HCT116 (cell line): Measurements from ENCODE around the gene FCMR. TPM values are rescaled to one million over a fixed set of nuclear protein-coding genes. Genes with fewer than 3 reads are reported as not detected.

Experiments used
- ATAC-seq: fragments of 200-7000 bp; cut with Tn5 transposase; 2 replicates; pipeline ENCODE4 v1.9.1; 2020; ENCODE audit warnings: mild to moderate bottlenecking, moderate library complexity
- BruUV-seq: library from RNA; stranded (reverse); fragments of 400-500 nt; replicated peaks from 2 replicates; lab custom pipeline; 2021; lab: Mats Ljungman, UMichigan
- CTCF ChIA-PET: fragments of 300-600 bp; sonication (Branson Sonifier 250); formaldehyde crosslinking; loops from one replicate; lab custom pipeline; 2021; ENCODE audit warnings: antibody characterized with exemption; lab: Charles Lee
- POLR2A ChIA-PET: fragments of 300-600, 350-600 bp; sonication (Branson Sonifier 250); formaldehyde crosslinking; loops from one replicate; lab custom pipeline; 2021; ENCODE audit warnings: antibody characterized with exemption; lab: Charles Lee
- RAD21 ChIA-PET, 2 experiments: fragments of 300-600 bp; sonication (Branson Sonifier 250); formaldehyde crosslinking; loops; one replicate each; lab custom pipeline; 2023; ENCODE audit warnings: low total read pairs in 2 of 2; ENCODE audit not compliant: uncharacterized antibody in 2 of 2, unreplicated experiment in 2 of 2, low non-redundant PET in 1 of 2; lab: Charles Lee
- DNase-seq: peaks from one replicate; pipeline ENCODE4 v3.0.0-alpha.2; 2010; ENCODE audit warnings: low read depth, low spot score
- H2AFZ ChIP-seq: fragments of 200-600 bp; shearing (Covaris generic), sonication (generic); 2 replicates; pipeline ENCODE4 v1.6.1; 2017; ENCODE audit warnings: low read depth, mixed run types, mixed read lengths, antibody characterized with exemption, low read length; ENCODE audit not compliant: poor library complexity, severe bottlenecking
- H3K27ac ChIP-seq: 2 replicates; pipeline ENCODE4 v1.5.1; 2012; ENCODE audit warnings: low read depth, low read length
- H3K27me3 ChIP-seq: fragments of 200-600 bp; sonication (generic); 2 replicates; pipeline ENCODE4 v1.6.1; 2016; ENCODE audit warnings: mixed run types, low read length, mixed read lengths; ENCODE audit not compliant: insufficient read depth
- H3K36me3 ChIP-seq, 2 experiments: fragments of 200-500 bp in 1 of 2; fragments of 200-600 bp in 1 of 2; sonication (Bioruptor generic) in 1 of 2; sonication (generic) in 1 of 2; 2 replicates each; pipeline versions ENCODE4 v1.5.1 to v1.6.1; 2014 to 2016; ENCODE audit warnings: low read length in 2 of 2, inconsistent platforms in 1 of 2, mixed read lengths in 1 of 2, mixed run types in 1 of 2; ENCODE audit not compliant: insufficient read depth in 2 of 2, control insufficient read depth in 1 of 2
- H3K4me1 ChIP-seq, 2 experiments: fragments of 200-600 bp in 1 of 2; sonication (generic) in 1 of 2; 2 replicates each; pipeline versions ENCODE4 v1.5.1 to v1.6.1; 2012 to 2017; ENCODE audit warnings: low read length in 2 of 2, inconsistent platforms in 1 of 2, mild to moderate bottlenecking in 1 of 2, mixed read lengths in 1 of 2, mixed run types in 1 of 2, moderate library complexity in 1 of 2; ENCODE audit not compliant: insufficient read depth in 2 of 2, control insufficient read depth in 1 of 2
- H3K4me2 ChIP-seq: fragments of 200-600 bp; sonication (generic); 2 replicates; pipeline ENCODE4 v1.6.1; 2017; ENCODE audit warnings: mixed run types, low read length, mixed read lengths
- H3K4me3 ChIP-seq, 2 experiments: fragments of 200-600 bp in 1 of 2; sonication (generic) in 1 of 2; replicated peaks in 1 of 2; 2 replicates each; pipeline ENCODE4 v1.5.1; 2011 to 2016; ENCODE audit warnings: low read length in 2 of 2, control low read depth in 1 of 2, low read depth in 1 of 2, mild to moderate bottlenecking in 1 of 2, mixed read lengths in 1 of 2, mixed run types in 1 of 2
- H3K79me2 ChIP-seq: fragments of 200-600 bp; sonication (generic); 2 replicates; pipeline ENCODE4 v1.6.1; 2017; ENCODE audit warnings: mild to moderate bottlenecking, mixed run types, low read length, moderate library complexity, mixed read lengths; ENCODE audit not compliant: insufficient read depth
- H3K9ac ChIP-seq: fragments of 200-600 bp; sonication (generic); 2 replicates; pipeline ENCODE4 v1.6.1; 2016; ENCODE audit warnings: low read length, mixed read lengths
- H3K9me2 ChIP-seq: fragments of 200-600 bp; sonication (generic), shearing (Covaris generic); 2 replicates; pipeline ENCODE4 v1.6.1; 2017; ENCODE audit warnings: mixed run types, mild to moderate bottlenecking, moderate library complexity; ENCODE audit not compliant: insufficient read depth
- H3K9me3 ChIP-seq, 2 experiments: fragments of 200-500 bp in 1 of 2; fragments of 200-600 bp in 1 of 2; sonication (Bioruptor generic) in 1 of 2; sonication (generic) in 1 of 2; 2 replicates each; pipeline ENCODE4 v1.6.1; 2014 to 2017; ENCODE audit warnings: low read length in 2 of 2, mixed read lengths in 2 of 2, inconsistent platforms in 1 of 2, low read depth in 1 of 2, mild to moderate bottlenecking in 1 of 2, mixed run types in 1 of 2, moderate library complexity in 1 of 2; ENCODE audit not compliant: control insufficient read depth in 1 of 2, insufficient read depth in 1 of 2
- H4K20me1 ChIP-seq: fragments of 200-600 bp; sonication (generic), shearing (Covaris generic); 2 replicates; pipeline ENCODE4 v1.6.1; 2017; ENCODE audit warnings: mixed run types, mild to moderate bottlenecking, moderate library complexity; ENCODE audit not compliant: insufficient read depth
- CBX3 ChIP-seq: IDR thresholded peaks from 2 replicates; pipeline ENCODE4 v1.6.1; 2012; ENCODE audit warnings: low read depth
- CEBPB ChIP-seq: IDR thresholded peaks from 2 replicates; pipeline ENCODE4 v1.6.1; 2012; ENCODE audit warnings: low read depth
- CTCF ChIP-seq, 3 experiments: fragments of 200-600 bp in 1 of 3; sonication (generic) in 1 of 3; IDR thresholded peaks in 2 of 3; conservative IDR thresholded peaks in 1 of 3; 2 replicates each; pipeline ENCODE4 v1.5.1; 2012 to 2017; ENCODE audit warnings: low read depth in 2 of 3, low read length in 2 of 3, antibody characterized with exemption in 1 of 3, borderline replicate concordance in 1 of 3, control low read depth in 1 of 3, mild to moderate bottlenecking in 1 of 3, mixed read lengths in 1 of 3, mixed run types in 1 of 3, moderate library complexity in 1 of 3; ENCODE audit not compliant: insufficient read depth in 1 of 3
- EGR1 ChIP-seq: IDR thresholded peaks from 2 replicates; pipeline ENCODE4 v1.6.1; 2012; ENCODE audit warnings: low read depth
- ELF1 ChIP-seq: IDR thresholded peaks from 2 replicates; pipeline ENCODE4 v1.6.1; 2012; ENCODE audit warnings: low read depth, borderline replicate concordance
- EZH2phosphoT487 ChIP-seq: fragments of 200-600 bp; IDR thresholded peaks from 2 replicates; pipeline ENCODE4 v1.6.1; 2018; ENCODE audit warnings: antibody characterized with exemption, borderline replicate concordance
- FOSL1 ChIP-seq: IDR thresholded peaks from 2 replicates; pipeline ENCODE4 v1.6.1; 2012; ENCODE audit warnings: low read depth
- JUND ChIP-seq: IDR thresholded peaks from 2 replicates; pipeline ENCODE4 v1.6.1; 2012
- POLR2A ChIP-seq: IDR thresholded peaks from 2 replicates; pipeline ENCODE4 v1.7.0; 2011; ENCODE audit warnings: borderline replicate concordance; ENCODE audit not compliant: insufficient read depth, insufficient read length; ENCODE audit errors: extremely low read depth
- POLR2AphosphoS5 ChIP-seq: IDR thresholded peaks from 2 replicates; pipeline ENCODE4 v1.6.1; 2011; ENCODE audit warnings: mild to moderate bottlenecking, low read depth, low read length, moderate library complexity
- RAD21 ChIP-seq: IDR thresholded peaks from 2 replicates; pipeline ENCODE4 v1.6.1; 2012; ENCODE audit warnings: low read depth, mild to moderate bottlenecking
- SIN3A ChIP-seq: IDR thresholded peaks from 2 replicates; pipeline ENCODE4 v1.6.1; 2012; ENCODE audit warnings: low read depth
- ZBTB33 ChIP-seq: IDR thresholded peaks from 2 replicates; pipeline ENCODE4 v1.6.1; 2011; ENCODE audit warnings: mild to moderate bottlenecking, low read length, moderate library complexity; ENCODE audit not compliant: insufficient replicate concordance; ENCODE audit errors: extremely low read depth
- ZFX ChIP-seq: fragments of 450-650 bp; IDR thresholded peaks from 2 replicates; pipeline ENCODE4 v1.6.1; 2017
- ZNF274 ChIP-seq: fragments of 200-500 bp; sonication (Bioruptor generic); IDR thresholded peaks from 2 replicates; pipeline ENCODE4 v1.6.1; 2014; ENCODE audit warnings: mild to moderate bottlenecking, low read depth, low read length, inconsistent platforms
- intact Hi-C: fragments of 100-400 bp; cut with micrococcal nuclease; formaldehyde crosslinking; loops from 2 replicates; pipeline ENCODE4 v1.10.0; 2022
- total RNA-seq: library from RNA; stranded (reverse); gene quantifications from one replicate; pipeline ENCODE4 v1.2.1, GENCODE V29; 2021; ENCODE audit not compliant: unreplicated experiment

FCMR gene
- total RNA-seq, 1 experiment from 2014 or later, result 0.61 TPM

- TF ChIP-seq EGR1 (no peak), FOSL1 (no peak), POLR2AphosphoS5 (no peak), CEBPB (no peak), CTCF (IDR thresholded peaks at IDR 0.05 in 2 of 3, conservative IDR thresholded peaks at IDR 0.05 in 1 of 3; ENCODE audit: borderline replicate concordance in 1 of 3, insufficient read depth in 1 of 3, low read depth in 2 of 3, low read length in 2 of 3) (no peak), ZFX (no peak), CBX3 (no peak), EZH2phosphoT487 (no peak), RAD21 (no peak), ZNF274 (no peak), SIN3A (no peak), ELF1 (no peak), ZBTB33 (no peak), POLR2A (no peak), JUND (no peak)
- TF ChIP-seq, all 23 proteins: peak for 0
- H3K4me1 ChIP-seq, result no peaks in the 10 kb centered on the region
- H3K9me3 ChIP-seq, result no peaks in the 10 kb centered on the region
- no peaks in the 10 kb centered on the region for H3K79me2 ChIP-seq
- H3K4me3 ChIP-seq, result no peak overlapping the region
- no peak overlapping the region for H3K9ac ChIP-seq
- POLR2A ChIA-PET, result no interaction called here
- no peak overlapping the region for H2AFZ ChIP-seq
- intact Hi-C loops, result no loop called here
- ATAC-seq (no peak), DNase-seq (no peak)
- no peak overlapping the region for H3K4me2 ChIP-seq
- H3K36me3 ChIP-seq, result no peaks in the 10 kb centered on the region
- no peaks in the 10 kb centered on the region for H3K9me2 ChIP-seq
- no peaks in the 10 kb centered on the region for H4K20me1 ChIP-seq
- CTCF ChIA-PET, result no interaction called here
- BruUV-seq, result no TSS peak
- no peak overlapping the region for H3K27ac ChIP-seq
- H3K27me3 ChIP-seq, result no peaks in the 10 kb centered on the region
- RAD21 ChIA-PET, result no interaction called here
Measured at GRCh38 chr1:206885341-206886060, 36.2 kb downstream of the FCMR start.
